IPS-18a (cell line): Measurements from ENCODE around the gene ANXA8.

Source experiments
- H3K27ac ChIP-seq: one replicate; pipeline ENCODE4 v1.5.1; 2013; ENCODE audit warnings: low read length
- H3K27me3 ChIP-seq: one replicate; pipeline ENCODE4 v1.6.1; 2013; ENCODE audit warnings: mild to moderate bottlenecking, low read length; ENCODE audit not compliant: control insufficient read depth, insufficient read depth
- H3K36me3 ChIP-seq: one replicate; pipeline ENCODE4 v1.6.1; 2013; ENCODE audit warnings: low read depth, low read length; ENCODE audit not compliant: control insufficient read depth
- H3K4me1 ChIP-seq: one replicate; pipeline ENCODE4 v1.6.1; 2013; ENCODE audit warnings: low read depth, low read length; ENCODE audit not compliant: control insufficient read depth
- H3K4me3 ChIP-seq: one replicate; pipeline ENCODE4 v1.5.1; 2013; ENCODE audit warnings: low read length
- H3K9ac ChIP-seq: one replicate; pipeline ENCODE4 v1.6.1; 2013; ENCODE audit warnings: mild to moderate bottlenecking, low read length, moderate library complexity
- H3K9me3 ChIP-seq: one replicate; pipeline ENCODE4 v1.6.1; 2013; ENCODE audit warnings: low read depth, low read length; ENCODE audit not compliant: control insufficient read depth

Gene ANXA8

DNA sequence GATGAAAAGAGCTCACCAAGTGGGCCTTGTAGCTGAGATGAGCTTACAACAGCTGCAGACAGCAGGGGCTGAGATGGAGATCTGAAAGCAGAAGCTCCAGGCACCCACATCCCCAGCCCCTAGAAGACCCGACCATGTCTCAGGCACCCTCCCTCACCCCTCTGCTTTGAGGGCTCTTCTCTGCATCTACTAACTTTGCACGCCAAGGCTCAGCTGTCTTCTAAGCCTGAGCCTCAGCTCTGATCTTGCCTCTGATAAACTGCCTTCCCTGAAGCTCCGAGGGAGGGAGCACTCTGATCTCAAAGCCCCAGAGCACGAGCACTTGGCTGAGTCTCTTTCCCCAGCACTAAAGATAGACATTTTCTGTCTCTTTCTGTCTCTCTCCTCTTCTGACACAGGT lies 42.0 kb downstream of the ANXA8 start:
- Histone ChIP-seq H3K4me3 (no peak overlapping the region), H3K9me3 (no peaks in the 10 kb centered on the region), H3K27ac (no peak overlapping the region), H3K9ac (no peak overlapping the region), H3K27me3 (no peaks in the 10 kb centered on the region), H3K36me3 (no peaks in the 10 kb centered on the region), H3K4me1 (no peaks in the 10 kb centered on the region)

GRCh38 chr10:47440207-47440606 lies 43.7 kb downstream of the ANXA8 start:
- H3K36me3 ChIP-seq = no peaks in the 10 kb centered on the region
- H3K9ac ChIP-seq = no peak overlapping the region
- H3K4me3 ChIP-seq = no peak overlapping the region
- no peaks in the 10 kb centered on the region for H3K27me3 ChIP-seq
- no peaks in the 10 kb centered on the region for H3K9me3 ChIP-seq
- no peak overlapping the region for H3K27ac ChIP-seq
- H3K4me1 ChIP-seq = no peaks in the 10 kb centered on the region

- Histone ChIP-seq H3K4me3 (no peak overlapping the region), H3K27me3 (no peaks in the 10 kb centered on the region), H3K4me1 (no peaks in the 10 kb centered on the region), H3K9ac (no peak overlapping the region), H3K27ac (no peak overlapping the region), H3K9me3 (no peaks in the 10 kb centered on the region), H3K36me3 (no peaks in the 10 kb centered on the region)
Measured at GRCh38 chr10:47438857-47439474, 44.9 kb downstream of the ANXA8 start.

DNA sequence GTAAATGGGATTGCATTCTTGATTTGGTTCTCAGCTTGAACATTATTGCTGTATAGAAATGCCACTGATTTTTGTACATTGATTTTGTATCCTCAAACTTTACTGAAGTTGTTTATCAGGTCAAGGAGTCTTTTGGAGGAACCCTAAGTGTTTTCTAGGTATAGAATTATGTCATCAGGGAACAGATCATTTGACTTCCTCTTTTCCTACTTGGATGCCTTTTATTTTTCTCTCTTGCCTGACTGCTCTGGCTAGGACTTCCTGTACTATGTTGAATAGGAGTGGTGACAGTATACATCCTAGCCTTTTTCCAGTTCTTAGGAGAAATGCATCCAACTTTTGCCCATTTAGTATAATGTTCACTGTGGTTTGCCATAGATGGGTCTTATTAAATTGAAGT lies 48.8 kb downstream of the ANXA8 start:
- H3K9me3 ChIP-seq = no peaks in the 10 kb centered on the region
- no peak overlapping the region for H3K9ac ChIP-seq
- H3K27me3 ChIP-seq = no peaks in the 10 kb centered on the region
- H3K4me3 ChIP-seq = no peak overlapping the region
- H3K27ac ChIP-seq = no peak overlapping the region
- no peaks in the 10 kb centered on the region for H3K36me3 ChIP-seq
- H3K4me1 ChIP-seq = no peaks in the 10 kb centered on the region

DNA sequence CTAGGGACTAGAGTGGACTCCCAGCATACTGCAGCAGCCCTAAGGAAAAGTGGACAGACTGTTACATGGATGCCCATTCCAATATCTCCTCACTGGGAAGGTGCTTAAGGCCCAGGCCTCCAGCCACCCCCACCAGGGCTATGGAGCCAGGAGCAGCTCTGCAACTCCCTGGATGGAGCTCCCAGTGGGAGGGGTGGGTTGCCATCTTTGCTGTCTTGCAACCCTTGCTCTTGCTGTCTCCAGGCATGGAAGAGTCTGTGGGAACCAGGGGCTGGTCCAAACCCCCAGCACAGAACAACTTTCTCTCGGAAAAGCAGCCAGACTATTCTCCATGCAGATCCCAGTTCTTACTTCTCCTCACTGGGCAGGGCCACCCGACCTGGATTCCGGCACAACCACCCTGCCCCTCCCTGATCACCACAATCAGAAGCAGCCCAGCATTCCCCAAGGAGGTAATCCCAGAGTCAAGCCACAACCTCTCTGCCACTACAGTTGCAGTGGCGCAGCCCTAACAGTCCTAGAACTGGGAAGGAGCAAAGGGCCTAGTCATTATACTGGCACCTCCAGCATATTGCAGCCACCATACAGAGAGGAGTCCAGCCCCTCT lies 58.0 kb downstream of the ANXA8 start:
- Histone ChIP-seq H3K4me1 (peaks cover 3% of the 10 kb centered on the region), H3K27me3 (no peaks in the 10 kb centered on the region), H3K9ac (no peak overlapping the region), H3K36me3 (no peaks in the 10 kb centered on the region), H3K4me3 (no peak overlapping the region), H3K9me3 (no peaks in the 10 kb centered on the region), H3K27ac (no peak overlapping the region)

- no peak overlapping the region for H3K27ac ChIP-seq
- H3K4me3 ChIP-seq = no peak overlapping the region
- H3K36me3 ChIP-seq = no peaks in the 10 kb centered on the region
- no peaks in the 10 kb centered on the region for H3K27me3 ChIP-seq
- H3K9me3 ChIP-seq = no peaks in the 10 kb centered on the region
- H3K4me1 ChIP-seq = peaks cover 10% of the 10 kb centered on the region
- no peak overlapping the region for H3K9ac ChIP-seq
Measured at GRCh38 chr10:47424231-47424630, 59.7 kb downstream of the ANXA8 start.

GRCh38 chr10:47423476-47423875 lies 60.4 kb downstream of the ANXA8 start:
- H3K9me3 ChIP-seq = no peaks in the 10 kb centered on the region
- H3K36me3 ChIP-seq = no peaks in the 10 kb centered on the region
- peaks cover 10% of the 10 kb centered on the region for H3K4me1 ChIP-seq
- no peak overlapping the region for H3K4me3 ChIP-seq
- H3K9ac ChIP-seq = no peak overlapping the region
- H3K27me3 ChIP-seq = no peaks in the 10 kb centered on the region
- H3K27ac ChIP-seq = no peak overlapping the region

DNA sequence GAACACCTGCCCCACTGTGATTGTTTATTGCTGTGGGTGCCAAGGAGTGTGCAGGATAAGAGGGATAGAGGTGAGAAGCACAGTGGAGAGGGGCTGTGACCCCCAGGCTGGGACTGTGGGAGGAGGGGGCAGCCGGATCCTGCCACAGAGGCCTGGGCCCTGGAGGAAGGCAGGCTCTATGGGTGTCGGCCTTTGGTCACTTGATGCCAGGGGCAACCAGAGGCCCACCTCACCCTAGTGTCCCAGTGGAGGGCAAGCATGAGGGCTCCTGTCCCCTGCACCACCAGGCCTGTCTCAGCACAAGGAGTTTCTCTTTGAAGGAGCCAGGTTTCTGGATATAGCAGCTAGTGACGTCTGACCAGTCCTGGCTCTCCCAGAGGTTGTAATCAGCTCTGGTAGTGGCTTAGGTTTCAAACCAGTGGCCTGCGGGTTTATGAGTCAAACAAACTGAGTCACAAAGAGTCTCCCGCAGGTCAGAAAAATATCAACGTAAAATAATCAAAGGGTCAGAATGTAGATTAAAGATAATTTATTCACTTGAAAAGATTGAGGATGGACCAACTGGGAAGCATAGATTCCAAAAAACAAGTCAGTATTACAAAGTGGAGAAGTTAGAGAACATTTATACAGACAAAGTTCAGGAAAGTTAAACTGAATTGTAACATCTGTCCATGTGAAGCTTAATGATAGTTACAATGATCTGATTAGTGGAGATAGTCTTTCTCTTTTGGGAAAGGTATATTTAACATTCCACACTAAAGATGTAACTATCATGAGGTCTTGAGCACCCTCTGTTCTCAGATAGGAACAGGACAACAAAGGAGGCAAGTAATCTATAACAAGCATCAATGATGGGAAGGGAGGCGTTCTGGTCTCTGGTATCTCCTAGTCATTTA lies 62.6 kb downstream of the ANXA8 start:
- Histone ChIP-seq H3K4me3 (no peak overlapping the region), H3K27me3 (no peaks in the 10 kb centered on the region), H3K9ac (no peak overlapping the region), H3K9me3 (no peaks in the 10 kb centered on the region), H3K4me1 (peaks cover 10% of the 10 kb centered on the region), H3K27ac (no peak overlapping the region), H3K36me3 (no peaks in the 10 kb centered on the region)

GRCh38 chr10:47420305-47421056 lies 63.4 kb downstream of the ANXA8 start:
- Histone ChIP-seq H3K9me3 (no peaks in the 10 kb centered on the region), H3K9ac (no peak overlapping the region), H3K27ac (no peak overlapping the region), H3K4me1 (peaks cover 10% of the 10 kb centered on the region), H3K27me3 (no peaks in the 10 kb centered on the region), H3K36me3 (no peaks in the 10 kb centered on the region), H3K4me3 (no peak overlapping the region)

GRCh38 chr10:47419421-47419820 lies 64.5 kb downstream of the ANXA8 start:
- Histone ChIP-seq H3K9ac (no peak overlapping the region), H3K9me3 (no peaks in the 10 kb centered on the region), H3K27me3 (no peaks in the 10 kb centered on the region), H3K4me1 (peaks cover 10% of the 10 kb centered on the region), H3K4me3 (no peak overlapping the region), H3K27ac (no peak overlapping the region), H3K36me3 (no peaks in the 10 kb centered on the region)

DNA sequence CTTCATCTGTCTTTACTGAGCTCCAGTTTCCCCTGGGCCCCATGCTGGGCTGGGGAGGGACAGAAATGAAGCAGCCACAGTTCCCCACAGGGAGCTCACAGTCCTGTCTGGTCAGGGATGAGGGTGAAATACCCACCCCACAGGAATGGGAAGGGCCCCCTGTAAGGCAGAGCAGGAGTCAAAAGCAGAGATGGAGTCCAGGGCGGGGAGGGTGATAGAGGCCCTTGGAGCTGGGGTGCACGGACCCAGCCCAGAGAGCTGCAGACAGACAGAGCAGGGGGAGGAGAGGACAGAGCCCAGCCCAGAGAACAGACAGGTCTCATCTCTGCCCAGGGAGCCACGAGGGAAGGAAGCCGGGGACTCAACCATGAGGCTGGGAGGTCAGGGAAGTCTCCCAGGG lies 64.9 kb downstream of the ANXA8 start:
- no peak overlapping the region for H3K4me3 ChIP-seq
- no peaks in the 10 kb centered on the region for H3K27me3 ChIP-seq
- no peak overlapping the region for H3K9ac ChIP-seq
- H3K27ac ChIP-seq = no peak overlapping the region
- no peaks in the 10 kb centered on the region for H3K9me3 ChIP-seq
- peaks cover 10% of the 10 kb centered on the region for H3K4me1 ChIP-seq
- H3K36me3 ChIP-seq = no peaks in the 10 kb centered on the region
